Fibroblast of skin of left biceps (primary cell): ENCODE data around the gene OSBPL7.

Source experiments
- DNase-seq, 2 experiments: peaks; one replicate each; pipeline ENCODE4 v3.0.0-alpha.2; 2013; ENCODE audit warnings: low read depth in 2 of 2

The OSBPL7 gene

DNA sequence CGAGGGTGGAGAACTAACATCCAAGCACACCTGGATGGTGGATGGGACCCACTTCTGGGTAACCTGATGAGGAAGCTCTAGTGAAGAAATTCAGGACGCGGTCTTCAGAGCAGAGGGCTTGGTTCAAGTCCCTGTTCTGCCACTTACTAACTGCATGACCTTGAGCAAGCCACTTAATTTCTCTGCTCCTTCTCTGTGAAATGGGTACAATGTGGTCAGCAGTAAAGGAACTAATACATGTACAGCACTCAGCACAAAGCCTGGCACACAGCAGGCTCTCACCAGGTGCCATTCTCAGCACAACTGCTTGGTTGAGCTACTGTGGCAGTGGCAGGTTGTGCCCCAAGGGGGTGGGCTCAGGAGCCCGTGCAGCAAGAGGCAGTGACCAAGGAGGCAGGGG lies 1.9 kb upstream of the OSBPL7 start:
- no peak for DNase-seq

DNA sequence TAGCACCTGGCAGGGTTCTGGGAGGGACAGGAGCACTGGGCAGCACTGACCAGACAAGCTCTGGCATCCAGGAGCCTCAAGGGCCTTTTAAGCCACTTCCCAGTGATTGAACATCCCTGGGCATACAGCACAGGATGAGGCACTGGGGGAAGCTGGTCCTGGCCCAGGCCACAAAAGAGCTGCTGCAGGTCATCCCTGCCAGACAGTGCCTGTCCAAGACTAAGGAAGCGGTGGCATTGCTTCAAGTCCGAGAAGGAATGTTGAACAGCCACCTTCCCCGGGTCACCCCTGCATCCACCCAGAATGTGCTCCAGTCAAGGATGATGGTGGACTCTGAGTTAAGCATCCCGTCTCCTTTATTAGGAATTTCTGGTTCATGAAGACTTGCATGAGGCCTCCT lies 1.2 kb upstream of the OSBPL7 start:
- DNase-seq, result no peak

- no peak for DNase-seq
These were observed 567 bp downstream of the OSBPL7 start for GRCh38 chr17:47821031-47821423.

- no peak for DNase-seq
These were observed 1.4 kb downstream of the OSBPL7 start for GRCh38 chr17:47820033-47820789.

DNA sequence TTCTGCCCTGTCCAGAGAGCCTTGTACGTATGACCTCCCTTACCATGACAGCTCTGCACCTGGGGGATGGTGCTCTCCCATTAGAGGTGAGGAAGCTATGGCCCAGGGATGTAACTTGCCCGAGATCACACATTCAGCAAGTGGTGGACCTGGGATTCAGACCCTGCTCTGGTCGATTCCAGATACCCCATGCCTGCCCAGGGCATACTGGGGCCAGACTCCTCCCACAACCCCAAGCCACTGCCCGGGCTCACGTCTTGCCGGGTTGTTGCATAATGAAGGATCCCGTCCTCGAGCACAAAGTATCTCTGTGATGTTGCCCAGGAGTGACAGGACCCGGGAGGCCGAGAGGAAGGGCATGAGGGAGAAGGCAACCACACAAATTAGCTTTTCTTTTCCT lies 2.1 kb downstream of the OSBPL7 start:
- no peak for DNase-seq

DNA sequence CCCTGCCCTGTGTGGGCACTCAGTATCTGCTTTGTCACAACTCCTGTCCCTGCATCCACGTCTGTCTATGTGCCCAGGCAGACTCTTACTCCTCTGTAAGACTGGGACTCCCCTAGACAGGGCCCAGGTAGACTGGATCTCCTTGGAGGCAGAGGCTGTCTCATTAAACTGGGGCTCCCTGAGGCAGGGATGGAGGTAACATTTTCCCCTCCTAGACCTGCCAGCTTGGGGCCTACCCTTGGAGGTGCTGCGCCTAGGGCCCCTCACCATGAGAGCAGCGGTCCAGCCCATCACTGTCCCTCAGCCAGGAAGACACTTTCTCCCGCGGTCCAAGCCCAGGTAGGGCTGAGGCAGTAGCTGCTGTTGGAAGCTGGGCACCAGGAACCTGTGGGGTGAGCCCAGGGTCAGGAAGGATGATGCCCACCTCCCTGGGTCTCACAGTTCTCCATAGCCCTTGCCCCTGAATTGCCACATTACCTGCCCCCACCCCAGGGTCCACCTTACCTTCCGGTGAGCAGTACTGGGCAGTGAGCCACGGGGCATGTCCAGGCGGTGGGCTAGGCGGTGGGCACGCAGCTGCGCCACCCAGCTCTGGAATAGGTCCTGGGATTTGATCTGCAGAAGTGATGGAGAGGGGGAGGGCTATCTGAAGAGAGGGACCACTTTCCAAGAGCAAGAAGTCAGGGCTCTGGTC lies 3.4 kb downstream of the OSBPL7 start:
- DNase-seq, result no peak

DNA sequence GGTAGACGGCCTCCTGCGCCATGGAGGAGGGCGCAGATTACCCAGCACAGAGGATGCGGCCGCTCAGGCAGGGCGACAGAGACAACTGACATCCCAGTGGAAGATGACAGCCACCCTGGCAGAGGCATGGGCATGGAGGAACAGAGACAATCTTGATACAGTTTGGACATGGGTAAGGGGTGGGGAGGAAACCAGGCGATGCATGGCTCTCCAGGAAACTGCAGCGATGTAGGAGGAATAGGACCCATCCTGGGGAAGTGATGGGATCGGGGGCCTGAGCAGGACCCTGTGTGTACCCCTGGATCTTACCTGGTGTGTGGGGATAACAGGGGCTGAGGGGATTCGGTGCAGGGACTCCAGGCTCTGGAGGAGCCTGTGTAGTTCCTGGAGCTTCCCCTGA lies 4.6 kb downstream of the OSBPL7 start:
- no peak for DNase-seq

DNA sequence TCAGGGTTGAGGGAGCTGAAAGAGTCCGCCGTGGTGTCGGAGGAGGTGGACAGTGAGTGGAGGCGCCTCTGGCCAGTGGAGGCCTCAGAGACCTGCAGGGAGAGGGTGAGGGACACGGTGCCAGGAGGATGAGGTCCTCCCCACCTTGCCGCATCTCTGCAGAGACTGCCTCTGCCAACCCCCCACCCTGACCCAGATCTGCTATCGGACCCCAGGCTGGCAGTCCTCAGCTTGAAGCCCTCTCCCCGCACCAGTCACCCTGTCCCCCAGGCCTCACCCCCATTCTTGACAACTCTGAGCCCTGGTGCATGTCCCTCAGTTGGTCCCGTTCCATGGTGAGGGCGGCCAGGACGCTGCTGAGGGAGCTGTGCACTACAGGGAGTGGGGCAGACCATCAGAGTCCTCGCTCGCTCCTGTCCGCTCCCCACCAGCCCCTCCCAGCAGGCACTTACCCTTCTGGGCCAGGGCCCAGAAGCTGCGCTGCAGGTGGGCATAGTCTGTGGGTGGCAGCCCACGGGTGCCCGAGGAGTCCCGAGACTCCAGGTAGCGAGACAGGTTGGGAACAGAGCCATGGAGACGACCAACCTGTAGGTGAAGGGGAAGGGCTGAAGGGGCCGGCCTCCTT lies 5.4 kb downstream of the OSBPL7 start:
- DNase-seq, result no peak

- DNase-seq, result no peak
These were observed 6.3 kb downstream of the OSBPL7 start for GRCh38 chr17:47815106-47815918.

DNA sequence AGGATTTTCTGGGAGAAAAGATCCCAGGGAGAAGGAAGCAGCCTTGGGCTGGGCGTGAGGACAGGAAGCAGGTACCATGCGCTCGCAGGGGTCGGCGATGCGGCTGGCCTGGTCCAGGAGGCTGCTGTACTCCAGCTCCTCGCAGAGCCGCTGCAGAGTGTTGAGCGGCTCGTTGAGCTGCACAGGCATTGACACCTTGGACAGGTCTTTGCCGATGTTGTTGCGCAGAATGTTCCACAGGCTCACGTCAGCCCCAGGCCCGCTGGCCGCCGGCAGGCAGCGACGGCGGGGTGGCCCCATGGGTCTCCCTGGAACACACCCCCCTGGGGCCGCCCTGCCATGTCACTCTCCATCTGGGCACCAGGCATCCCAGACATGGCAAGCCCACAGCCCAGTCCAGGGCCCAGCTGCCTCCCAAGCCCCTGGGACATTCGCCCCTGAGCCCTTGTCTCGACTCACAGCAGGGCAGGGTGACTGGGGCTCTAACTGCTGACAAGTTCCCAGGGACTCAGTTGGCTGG lies 8.0 kb downstream of the OSBPL7 start:
- no peak for DNase-seq

GRCh38 chr17:47813077-47813476 lies 8.5 kb downstream of the OSBPL7 start:
- DNase-seq, result no peak

DNA sequence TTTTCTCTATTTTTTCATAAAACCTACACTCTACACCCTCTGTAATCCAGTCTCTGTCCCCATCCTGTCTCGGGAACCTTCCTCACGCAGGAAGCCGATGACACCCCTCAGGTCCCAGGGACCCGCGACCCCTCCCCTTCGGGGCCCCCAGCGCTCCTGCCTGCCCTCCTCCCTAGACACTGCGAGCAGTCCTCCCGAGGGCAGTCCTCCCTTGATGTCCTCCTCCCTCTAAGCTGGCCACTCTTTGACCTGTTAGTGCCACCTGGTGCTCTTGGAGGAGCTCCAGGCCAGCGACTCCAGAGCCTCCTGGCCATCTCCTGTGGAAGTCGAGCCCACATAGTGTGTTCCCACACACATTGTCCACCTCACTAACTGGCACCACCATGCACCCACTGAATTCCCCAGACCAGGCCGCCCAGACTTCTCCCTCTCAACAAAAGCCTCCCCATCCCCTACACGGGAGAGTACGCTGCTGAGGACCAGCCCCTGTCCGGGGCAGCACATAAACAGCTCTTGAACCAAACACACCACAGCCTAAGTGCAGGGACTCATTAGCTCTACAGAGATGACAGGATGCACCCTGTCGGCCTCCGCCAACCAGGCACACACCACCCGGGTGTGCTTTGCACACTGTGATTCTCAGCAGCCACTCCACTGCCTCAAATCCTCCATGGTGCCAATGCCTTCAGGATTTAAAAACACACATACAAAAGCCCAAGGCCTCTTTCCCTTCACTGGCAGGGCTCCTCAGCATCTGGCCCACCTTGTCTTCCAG lies 9.3 kb downstream of the OSBPL7 start:
- DNase-seq, result no peak

- no peak for DNase-seq
These were observed 9.9 kb downstream of the OSBPL7 start for GRCh38 chr17:47811709-47812108.

DNA sequence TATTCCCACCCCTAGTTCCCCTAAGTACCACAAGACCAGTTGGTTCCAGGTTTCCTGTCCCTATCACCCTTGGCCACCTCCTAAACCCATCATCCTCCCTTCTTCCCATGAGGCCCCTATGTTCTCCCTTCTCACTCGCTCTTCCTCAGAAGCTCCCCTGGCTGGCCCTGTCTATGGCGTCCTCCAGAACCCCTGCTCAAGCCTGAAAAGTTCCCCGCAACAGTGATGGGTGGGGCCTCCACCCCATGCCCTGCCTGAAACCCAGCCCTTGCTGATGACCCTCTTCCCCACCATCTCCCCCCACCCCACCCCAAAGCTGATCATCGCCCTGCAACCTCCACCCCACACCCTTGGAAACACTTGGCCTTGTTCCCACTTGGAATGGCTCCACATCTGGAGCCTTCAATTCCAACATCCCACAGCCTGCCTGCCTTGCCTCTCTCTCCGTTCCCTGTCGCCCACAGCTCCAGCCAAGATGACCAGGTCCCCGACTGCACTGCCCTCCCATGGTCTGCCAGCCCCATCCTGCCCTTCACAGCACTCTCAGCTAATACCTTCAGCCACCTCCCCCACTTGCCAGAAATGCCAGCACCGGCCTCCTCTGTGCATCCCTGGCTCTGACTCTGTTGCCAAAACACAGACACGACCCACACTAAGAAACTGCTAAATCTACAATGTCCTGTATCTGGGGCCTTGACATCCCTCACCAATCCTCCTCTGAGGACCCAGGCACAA lies 10.5 kb downstream of the OSBPL7 start:
- DNase-seq, result no peak

- peak; percentile 55 to 60 for DNase-seq
These were observed 11.3 kb downstream of the OSBPL7 start for GRCh38 chr17:47810200-47810821.

GRCh38 chr17:47808830-47809480 lies 12.6 kb downstream of the OSBPL7 start:
- no peak for DNase-seq

- no peak for DNase-seq
These were observed 13.4 kb downstream of the OSBPL7 start for GRCh38 chr17:47808036-47808829.

DNA sequence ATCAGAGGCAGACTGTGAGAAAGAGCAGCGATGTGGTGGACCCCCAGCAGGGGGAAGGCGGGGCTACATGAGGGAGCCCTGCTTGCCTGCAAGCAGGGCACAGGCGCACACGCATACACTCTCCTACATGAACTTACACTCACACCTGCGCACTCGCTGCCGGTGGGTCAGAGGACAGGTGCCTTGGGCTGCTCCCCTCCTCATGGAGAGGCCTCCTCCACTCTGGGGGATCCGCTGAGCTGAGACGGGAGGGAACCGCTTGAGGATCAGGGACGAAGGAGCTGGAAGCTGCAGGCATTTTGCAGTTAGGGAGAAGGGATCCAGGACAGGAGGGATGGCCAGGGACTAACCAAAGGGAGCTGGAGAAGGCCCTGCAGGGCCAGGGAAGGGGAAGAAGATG lies 14.2 kb downstream of the OSBPL7 start:
- DNase-seq, result no peak

DNA sequence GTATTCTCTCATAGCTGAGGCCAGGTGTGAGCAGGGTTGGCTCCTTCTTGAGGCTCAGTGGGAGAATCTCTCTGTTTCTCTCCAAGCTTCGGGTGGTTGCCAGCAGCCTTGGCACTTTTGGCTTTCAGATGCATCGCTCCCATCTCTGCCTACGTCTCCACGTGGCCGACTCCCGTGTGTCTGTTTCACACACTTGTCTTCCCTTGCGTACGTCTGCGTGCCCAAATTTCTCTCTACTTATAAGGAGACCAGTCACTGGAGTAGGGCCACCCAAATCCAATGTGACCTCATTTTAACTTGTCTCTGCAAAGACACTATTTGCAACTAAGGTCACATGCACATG lies 14.7 kb downstream of the OSBPL7 start:
- no peak for DNase-seq
